MV-4-11 (cell line): ENCODE measurements around the gene TARS3.
A peak's percentile ranks its signal among the peaks of the same experiment; 100 is the strongest.
"Not testable (repeated sequence)": the region's sequence is repeated elsewhere in the genome, so short reads cannot be mapped to it uniquely, and the experiment has no call there.

ENCODE experiments used
- DNase-seq: peaks from one replicate; lab custom pipeline; 2025; lab: John Stamatoyannopoulos, UW

The TARS3 gene

DNA sequence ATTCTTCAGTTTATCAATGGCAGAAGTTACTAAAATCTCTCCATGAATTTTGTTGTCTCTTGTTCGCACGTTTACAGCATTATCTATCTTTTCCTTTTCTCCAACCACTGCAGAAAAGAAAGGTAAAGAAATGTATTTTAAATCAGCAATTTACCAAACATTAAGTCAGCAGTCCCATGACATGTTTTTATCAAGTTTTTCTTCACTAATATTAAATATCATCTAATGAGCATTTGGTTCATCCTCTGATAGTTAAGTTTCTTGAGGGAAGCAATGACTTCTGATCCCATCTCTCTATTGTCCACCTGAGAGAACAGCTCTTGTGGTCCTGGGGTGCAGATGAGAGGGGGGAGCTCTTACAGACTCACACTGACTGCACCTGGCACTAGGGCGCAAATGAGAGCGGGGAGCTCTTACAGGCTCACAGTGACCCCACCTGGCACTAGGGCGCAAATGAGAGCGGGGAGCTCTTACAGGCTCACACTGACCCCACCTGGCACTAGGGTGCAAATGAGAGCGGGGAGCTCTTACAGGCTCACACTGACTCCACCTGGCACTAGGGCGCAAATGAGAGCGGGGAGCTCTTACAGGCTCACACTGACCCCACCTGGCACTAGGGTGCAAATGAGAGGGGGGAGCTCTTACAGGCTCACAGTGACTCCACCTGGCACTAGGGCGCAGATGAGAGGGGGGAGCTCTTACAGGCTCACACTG is 69.5 kb downstream of the TARS3 start:
- not testable (repeated sequence) for DNase-seq

DNA sequence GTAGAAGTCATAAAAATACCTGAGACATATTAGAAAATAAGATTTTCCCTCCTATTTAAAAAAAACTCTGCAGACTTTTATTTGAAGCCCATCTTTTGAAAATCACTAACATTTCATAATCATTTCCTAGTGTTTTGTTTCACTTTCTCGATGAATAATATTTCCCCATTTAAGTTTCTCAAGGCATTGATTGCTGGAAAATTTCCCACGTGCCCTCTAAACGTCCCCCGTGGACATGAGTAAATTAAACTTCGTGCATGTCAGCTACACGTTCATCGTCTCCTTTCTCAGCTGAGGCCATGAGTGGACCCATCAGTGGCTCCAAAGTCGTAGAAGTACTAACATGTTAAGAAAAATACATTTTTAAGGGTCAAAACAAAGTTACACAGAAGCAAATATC is 70.1 kb downstream of the TARS3 start:
- DNase-seq: peak; percentile 52

DNA sequence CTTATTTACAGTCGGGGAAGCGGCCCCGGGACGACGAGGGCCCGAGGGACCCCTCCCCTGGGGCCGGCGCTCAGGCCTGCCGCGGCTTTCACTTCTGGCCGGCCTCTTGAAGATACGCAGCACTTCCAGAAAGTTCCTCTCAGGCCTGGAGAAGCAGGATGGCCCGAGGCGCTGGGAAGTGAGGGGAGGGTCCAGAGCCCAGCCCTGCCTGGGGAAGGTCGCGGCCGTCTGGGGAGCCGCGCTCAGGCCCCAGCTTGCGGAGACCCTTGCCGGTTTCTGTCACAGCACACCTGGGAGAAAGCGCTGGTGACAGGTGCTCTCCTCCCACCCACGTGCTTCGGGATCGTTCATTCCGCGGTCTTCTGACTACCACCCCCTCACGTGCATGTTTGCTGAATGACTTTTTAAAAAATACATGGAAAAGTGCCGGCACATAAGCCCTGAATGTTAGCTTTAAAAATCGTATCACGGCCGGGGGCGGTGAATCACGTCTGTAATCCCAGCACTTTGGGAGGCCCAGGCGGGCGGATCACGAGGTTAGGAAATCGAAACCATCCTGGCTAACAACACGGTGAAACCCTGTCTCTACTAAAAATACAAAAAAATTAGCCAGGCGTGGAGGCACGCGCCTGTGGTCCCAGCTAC is 71.4 kb downstream of the TARS3 start:
- DNase-seq: no peak

DNA sequence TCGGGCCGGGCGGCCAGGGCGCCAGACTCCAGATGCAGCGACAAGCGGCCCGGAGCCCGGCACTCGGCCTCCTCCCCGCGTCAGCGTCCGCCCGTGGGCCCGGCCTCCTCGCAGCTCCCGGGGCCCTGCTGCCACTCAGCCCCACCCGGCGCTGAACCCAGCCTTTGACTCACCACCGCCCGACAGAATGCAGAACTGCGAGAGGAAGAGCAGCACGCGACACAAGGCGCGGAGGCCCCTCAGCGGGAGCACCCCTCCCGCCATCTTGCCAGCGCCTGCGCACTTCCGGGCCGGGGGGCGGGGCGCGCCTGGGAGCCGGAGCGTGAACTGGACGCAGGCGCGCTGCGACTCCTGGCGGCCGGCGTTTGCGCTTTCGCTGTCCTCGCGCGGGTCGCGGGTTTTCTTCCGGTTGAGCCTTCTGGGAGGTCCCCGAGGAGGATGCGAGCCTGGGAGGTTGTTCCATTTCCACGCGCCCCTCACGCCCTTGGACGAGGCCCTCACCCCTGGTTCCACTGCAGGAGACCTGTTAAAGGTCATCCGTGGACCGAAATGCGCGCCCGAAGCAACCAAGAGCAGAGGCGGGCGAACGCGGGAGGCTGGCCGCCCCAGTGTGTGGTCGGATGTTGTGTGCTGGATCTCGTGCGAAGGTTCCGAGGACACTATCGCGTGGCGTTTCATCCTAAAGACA is 72.0 kb downstream of the TARS3 start, which contains the start of gene TM2D3:
TM2D3 (minus strand) TSS at position 284 of the 688 bp plus-strand sequence; CDS start at position 264, 20 bp downstream.
- DNase-seq: peak; percentile 88

DNA sequence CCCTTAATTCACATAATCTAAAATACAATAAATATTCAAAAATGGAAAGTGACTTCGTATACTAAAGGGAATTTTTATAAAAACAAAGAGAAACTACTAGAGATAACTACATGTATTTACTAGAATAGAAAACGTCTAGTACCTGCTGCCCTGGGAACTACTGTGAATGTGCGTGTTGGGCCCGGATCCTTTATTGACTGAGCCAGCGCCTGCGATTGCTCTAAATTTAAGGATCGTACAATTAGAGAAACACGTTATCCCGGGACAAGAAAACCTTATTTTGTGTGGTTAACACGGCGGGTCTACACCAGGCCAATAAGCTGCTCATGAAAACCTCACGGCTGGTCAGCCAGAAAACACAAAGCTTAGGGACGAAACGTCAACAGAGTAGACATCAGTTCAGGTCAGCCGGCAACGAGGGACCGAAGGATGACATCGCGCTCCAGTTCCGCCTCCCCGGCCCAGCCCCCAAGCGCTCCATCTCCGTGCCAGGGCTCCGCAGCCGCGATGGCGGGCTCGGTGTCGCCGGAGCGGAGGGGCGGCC is 72.6 kb downstream of the TARS3 start:
- DNase-seq: no peak

DNA sequence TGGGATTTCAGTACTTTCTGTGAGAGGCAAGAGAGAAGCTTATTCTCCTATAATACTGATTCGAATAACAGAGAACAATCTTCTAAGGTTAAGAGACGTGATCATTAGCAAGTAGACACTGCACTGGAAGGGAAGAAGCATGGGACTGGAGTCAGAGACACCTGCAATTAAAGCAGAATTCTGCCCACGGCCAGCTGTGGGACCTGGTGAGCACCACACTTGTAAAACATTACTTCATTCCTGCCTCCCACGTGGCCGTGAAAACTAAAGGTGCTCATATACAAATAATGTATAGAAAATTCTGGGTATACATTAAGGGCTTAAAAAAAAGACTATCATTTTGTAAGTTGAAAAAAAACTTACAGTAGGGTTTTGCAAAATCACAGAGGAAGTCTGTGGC is 74.1 kb downstream of the TARS3 start:
- DNase-seq: no peak

DNA sequence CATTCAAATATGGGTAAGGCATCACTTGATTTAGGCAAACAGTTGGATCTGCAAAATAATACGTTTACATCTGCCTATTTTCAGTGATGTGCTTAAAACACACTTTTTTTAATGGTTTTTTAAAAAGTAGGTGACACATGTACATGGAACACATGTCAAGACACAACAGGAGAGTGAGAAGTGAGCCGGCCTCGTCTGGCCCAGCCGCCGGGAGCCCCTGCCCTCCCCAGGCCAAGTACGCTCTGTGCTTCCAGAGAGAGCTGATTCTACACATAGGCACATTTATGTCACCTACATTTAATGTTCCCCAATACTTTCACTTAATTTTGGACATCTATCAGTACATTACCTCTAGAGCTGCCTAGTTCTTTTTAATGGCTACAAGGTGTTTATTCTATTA is 75.9 kb downstream of the TARS3 start:
- no peak for DNase-seq

DNA sequence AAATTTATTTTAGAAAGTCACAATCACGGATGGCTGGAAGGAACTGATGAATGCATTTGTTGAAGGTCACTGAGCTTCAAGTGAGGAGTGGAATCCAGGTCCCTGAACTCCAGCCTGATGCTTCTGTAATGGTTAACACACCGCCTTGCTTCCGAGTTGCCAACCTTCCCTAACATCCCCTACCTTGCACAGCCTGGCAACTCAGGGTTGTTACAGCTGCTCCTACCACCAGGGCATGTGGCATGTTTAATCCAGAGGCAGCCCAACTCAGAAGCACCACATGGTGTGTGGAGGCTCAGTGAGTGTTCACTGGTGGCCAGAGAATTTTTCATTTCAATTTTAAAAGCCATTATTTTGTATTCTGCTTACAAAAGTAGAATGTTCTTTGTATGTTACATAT is 77.0 kb downstream of the TARS3 start:
- no peak for DNase-seq

DNA sequence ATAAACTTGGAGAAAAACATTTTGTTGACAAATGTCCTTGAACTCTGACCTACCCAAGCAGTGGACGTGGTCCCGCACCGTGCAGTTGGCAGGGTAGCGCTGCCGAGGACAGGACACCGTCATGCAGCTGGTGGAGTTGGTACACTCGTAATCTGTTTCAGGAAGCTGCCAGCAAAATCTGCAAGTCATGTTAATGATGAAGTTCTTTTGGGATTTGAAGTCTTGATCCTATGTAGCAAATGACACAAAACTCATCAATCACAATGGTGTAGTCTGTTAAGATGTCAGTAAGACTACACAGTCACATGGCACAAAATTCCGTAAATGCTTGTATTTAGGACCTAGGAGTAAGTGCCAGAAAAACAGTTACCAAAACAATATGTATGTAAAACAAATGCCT is 77.6 kb downstream of the TARS3 start:
- no peak for DNase-seq

DNA sequence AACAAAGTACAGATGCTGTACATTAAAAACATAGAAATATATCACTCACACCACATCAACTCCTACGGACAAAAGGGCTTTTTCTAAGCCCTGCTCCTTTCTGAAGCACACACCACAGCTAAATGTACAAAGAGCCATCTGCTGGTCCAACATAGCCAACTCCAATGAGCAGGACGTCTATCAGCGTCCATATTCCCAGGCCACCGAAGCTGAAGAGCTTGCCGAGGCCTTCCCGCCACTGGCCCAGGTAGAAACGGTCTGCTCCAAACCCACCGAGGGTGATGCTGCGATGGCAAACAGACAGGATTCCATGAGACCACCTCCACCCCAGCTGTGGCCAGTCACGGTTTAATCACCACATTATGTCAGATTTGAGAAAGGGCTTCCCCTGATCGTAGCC is 81.9 kb downstream of the TARS3 start:
- DNase-seq: no peak

DNA sequence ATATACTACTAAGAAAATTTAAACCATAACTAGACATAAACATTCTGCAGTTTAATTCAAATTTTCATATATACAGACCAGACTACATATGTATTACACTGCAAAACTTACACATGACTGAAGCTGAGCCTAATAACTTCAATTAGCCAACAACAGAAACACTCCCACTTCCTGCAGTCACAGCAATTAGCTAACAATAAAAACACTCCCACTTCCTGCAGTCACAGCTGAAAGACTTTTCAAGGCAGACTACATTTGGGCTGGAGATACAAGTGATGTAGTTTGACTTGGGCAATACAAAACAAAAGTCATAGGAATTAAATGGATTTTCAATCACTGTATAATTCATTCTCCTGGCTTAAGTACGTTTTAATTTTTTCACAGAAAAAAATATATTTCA is 82.4 kb downstream of the TARS3 start:
- DNase-seq: peak; percentile 84

DNA sequence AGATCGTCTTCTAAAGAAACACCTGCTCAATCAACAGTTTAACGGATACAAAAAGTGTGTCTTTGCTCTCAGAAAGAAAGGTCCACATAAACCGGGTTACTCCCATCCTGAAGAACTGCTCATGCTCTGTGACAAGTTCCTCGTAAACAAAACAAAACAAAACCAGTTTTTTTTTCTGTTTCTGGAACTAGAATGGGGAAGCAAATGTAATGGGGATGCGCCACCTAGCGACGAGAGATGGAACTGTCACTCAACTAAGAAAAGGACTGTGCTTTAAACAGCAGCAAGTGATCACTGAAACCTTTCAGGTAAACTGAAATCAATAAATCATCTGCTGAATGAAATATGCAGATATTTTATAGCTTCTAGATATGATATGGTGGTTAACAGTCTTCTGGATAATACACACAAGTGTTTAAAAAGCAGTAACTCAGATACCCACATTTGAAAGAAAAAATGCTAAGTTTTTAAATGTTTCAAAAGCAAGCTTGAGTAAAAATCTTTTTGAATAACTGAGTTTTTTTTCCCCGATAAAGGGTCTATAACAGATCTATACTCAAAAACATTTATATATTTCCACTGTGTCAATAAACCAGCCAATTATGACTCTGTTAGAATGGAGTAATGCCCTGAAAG is 83.0 kb downstream of the TARS3 start:
- peak; percentile 75 for DNase-seq

DNA sequence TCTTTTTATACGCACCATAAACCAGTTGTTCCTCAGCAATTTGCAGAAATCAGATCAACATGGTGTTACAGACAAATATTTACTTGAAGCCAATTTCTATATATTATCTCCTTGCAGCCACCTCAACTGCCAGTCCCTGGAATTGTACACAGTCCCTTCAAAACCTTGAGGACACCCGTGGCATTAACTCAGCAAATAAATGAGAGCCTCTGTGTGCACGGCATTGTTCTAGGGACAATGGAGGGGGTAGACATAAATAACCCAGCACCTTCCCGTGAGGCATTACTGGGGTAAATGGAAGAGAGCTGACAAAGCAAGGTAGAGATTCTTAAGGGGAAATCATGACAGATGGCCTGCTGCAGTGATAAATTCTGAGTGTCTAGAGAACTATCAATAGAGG is 84.6 kb downstream of the TARS3 start:
- no peak for DNase-seq

DNA sequence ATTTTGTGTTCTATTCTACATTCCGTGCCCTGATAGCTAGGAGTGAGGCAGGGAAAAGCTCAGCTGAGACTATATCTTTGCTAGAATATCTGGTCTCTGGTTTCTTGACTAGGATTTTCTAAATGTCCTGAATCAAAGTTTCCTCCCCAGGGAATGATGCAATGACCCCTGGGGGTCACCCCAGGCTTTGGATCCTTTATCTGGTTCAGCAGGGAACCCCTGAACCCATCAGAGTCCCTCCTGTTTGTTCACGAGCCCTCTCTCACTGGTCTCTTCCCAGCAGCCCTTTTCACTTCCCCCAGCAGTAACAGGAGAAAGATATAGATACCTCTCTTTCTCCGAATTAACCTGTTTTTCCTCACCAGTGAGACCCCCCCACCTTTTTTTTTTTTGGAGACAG is 86.4 kb downstream of the TARS3 start:
- no peak for DNase-seq

DNA sequence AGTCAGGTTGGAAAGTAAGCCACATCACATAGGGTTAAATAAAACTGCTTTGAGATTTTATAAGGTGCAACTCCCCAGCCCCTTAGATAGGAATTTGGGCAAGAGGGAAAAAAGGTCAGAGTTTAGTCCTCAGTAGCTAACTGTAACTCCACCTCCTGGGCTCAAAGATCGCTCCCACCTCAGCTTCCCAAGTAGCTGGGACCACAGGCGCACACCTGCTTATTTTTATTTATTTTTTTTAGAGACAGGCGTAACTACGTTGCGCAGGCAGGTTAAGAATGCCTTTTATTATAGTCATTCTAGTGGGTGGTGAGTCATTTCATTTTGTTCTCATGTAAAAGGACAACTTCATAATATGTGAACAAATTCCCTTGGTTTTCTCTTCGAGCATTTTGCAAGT is 86.8 kb downstream of the TARS3 start:
- DNase-seq: no peak

DNA sequence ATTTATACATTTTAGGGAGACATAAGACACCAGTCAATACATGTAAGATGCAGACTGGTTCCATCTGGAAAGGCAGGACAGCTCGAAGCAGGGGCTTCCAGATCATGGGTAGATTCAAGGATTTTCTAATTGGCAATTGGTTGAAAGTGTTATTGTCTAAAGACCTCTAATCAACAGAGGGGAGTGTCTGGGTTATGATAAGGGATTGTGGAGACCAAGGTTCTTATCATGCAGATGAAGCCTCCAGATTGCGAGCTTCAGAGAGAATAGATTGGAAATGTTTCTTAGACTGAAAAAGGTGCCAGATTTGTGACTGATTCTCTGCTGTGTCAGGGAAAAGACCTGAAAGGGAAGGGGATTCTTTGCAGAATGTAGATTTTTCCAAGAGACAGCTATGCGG is 87.2 kb downstream of the TARS3 start:
- no peak for DNase-seq

DNA sequence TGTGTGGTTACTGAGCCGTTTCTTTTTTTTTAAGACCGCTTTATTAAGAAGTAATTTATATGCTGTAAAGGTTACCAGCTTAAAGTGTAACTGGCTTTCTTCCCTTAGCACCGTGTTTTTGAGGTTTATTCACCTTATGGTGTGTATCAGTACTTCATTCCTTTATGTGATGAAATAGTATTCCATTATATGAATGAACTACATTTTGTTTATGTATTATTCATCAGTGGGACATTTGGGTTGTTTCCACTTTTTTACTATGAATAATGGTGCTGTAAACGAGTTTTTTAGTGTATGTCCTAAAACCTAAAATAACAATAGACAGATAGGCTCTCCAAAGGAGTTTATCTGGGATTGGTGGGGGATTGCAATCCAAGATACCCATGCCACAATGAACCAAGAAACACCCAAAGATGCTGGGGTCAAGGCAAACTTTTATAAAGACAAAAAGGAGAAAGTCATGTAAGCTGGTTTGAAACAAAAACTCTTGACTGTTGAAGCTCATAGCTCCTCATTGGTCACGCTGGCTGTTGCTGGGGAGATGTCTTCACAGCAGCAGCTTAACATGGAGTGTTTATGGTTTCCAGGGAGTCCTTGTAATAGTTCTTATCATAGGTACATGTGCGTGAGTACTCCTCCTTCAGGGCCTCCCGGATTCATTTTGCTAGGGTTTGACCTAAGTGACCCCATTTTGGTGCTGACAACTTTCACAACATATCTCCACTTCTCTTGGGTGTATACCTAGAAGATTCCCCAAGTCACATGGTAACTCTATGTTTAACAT is 88.1 kb downstream of the TARS3 start:
- no peak for DNase-seq

DNA sequence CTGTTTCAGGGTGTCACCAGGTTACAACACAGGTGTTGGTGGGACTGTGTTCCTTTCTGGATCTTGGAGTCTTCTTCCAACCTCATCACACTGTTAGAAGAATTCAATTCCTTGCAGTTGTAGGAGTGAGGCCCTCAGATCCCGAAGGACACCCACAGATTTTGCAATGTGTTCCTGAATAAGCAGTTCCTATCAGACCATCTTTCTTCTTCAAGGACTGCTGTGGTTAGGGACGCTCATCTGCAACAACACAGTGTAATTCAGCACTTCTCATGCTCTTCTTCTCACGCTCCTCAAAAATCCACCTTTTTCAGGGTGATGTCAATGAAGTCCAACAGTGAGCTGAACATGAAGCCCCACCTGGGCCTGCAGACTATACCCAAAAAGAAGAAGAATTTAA is 90.9 kb downstream of the TARS3 start:
- no peak for DNase-seq

DNA sequence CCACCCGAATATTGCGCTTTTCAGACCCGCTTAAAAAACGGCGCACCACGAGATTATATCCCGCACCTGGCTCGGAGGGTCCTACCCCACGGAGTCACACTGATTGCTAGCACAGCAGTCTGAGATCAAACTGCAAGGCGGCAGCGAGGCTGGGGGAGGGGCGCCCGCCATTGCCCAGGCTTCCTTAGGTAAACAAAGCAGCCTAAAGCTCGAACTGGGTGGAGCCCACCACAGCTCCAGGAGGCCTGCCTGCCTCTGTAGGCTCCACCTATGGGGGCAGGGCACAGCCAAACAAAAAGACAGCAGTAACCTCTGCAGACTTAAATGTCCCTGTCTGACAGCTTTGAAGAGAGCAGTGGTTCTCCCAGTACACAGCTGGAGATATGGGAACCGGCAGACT is 97.5 kb downstream of the TARS3 start:
- DNase-seq: not testable (repeated sequence)

DNA sequence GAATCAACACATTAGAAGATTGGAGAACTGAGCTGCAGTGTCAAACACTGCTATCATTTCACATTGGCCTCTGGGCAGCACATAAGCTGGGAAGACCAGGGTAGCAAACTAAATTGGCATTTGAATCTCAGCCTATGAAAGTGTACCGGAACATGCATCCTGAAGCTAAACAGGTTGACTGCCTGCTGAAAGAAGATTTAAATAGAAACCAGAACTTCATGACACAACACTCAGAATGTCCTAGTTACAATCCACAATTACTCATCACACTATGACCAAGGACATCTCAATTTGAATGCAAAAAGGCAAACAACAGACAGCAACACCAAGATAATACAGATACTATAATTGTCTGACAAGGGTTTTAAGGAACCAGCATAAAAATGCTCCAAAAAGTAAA is 98.3 kb downstream of the TARS3 start:
- DNase-seq: peak; percentile 52

DNA sequence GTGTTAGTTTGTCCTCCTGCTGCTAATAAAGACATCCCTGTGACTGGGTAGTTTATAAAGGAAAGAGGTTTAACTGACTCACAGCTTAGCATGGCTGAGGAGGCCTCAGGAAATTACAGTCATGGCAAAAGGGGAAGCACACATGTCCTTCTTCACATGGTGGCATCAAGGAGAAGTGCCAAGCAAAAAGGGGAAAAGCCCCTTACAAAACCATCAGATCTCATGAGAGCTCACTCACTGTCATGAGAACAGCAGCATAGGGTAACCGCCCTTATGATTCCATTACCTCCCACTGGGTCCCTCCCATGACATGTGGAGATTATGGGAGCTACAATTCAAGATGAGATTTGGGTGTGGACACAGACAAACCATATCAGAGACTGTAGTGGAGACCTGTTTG is 99.1 kb downstream of the TARS3 start:
- DNase-seq: peak; percentile 86
